ENCODE data around the gene LYST.
"Not testable (repeated sequence)": the region's sequence is repeated elsewhere in the genome, so short reads cannot be mapped to it uniquely, and the experiment has no call there.

LYST gene, protein sequence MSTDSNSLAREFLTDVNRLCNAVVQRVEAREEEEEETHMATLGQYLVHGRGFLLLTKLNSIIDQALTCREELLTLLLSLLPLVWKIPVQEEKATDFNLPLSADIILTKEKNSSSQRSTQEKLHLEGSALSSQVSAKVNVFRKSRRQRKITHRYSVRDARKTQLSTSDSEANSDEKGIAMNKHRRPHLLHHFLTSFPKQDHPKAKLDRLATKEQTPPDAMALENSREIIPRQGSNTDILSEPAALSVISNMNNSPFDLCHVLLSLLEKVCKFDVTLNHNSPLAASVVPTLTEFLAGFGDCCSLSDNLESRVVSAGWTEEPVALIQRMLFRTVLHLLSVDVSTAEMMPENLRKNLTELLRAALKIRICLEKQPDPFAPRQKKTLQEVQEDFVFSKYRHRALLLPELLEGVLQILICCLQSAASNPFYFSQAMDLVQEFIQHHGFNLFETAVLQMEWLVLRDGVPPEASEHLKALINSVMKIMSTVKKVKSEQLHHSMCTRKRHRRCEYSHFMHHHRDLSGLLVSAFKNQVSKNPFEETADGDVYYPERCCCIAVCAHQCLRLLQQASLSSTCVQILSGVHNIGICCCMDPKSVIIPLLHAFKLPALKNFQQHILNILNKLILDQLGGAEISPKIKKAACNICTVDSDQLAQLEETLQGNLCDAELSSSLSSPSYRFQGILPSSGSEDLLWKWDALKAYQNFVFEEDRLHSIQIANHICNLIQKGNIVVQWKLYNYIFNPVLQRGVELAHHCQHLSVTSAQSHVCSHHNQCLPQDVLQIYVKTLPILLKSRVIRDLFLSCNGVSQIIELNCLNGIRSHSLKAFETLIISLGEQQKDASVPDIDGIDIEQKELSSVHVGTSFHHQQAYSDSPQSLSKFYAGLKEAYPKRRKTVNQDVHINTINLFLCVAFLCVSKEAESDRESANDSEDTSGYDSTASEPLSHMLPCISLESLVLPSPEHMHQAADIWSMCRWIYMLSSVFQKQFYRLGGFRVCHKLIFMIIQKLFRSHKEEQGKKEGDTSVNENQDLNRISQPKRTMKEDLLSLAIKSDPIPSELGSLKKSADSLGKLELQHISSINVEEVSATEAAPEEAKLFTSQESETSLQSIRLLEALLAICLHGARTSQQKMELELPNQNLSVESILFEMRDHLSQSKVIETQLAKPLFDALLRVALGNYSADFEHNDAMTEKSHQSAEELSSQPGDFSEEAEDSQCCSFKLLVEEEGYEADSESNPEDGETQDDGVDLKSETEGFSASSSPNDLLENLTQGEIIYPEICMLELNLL (N-terminal part only)

GRCh38 chr1:235866205-235866912 lies at the start of gene LYST:
Gene LYST (minus strand): TSS chr1:235866906. CDS start chr1:235830417, 36,489 bp downstream.
- peak; percentile 16 to 32 for DNase-seq (ENCODE audit: low read depth in 2 of 2)

GRCh38 chr1:235915489-235915888 lies 48.8 kb upstream of the LYST start:
- DNase-seq (ENCODE audit: low read depth in 2 of 2) = not testable (repeated sequence)

GRCh38 chr1:235913311-235913710 lies 46.6 kb upstream of the LYST start:
- DNase-seq (ENCODE audit: low read depth in 2 of 2) = no peak

DNA sequence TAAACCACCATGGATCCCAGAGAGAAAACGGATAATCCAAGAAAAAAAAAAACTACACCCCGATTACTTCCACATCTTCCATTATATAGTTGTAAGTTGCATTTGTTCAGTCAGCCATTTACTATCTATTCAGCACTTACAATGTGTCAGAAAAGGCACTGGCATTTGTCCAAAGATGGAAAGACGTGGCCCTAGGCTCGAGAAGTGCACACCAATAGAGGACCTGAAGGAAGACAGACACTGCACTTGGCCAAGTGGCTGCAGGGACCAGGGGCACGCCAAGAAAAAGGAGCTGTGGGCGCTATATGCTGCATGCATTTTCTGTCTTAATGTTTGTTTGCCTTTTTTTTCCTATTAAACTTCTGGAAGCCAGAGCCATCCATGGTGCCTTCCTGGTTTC lies 45.2 kb upstream of the LYST start:
- DNase-seq (ENCODE audit: low read depth in 2 of 2) = no peak

DNA sequence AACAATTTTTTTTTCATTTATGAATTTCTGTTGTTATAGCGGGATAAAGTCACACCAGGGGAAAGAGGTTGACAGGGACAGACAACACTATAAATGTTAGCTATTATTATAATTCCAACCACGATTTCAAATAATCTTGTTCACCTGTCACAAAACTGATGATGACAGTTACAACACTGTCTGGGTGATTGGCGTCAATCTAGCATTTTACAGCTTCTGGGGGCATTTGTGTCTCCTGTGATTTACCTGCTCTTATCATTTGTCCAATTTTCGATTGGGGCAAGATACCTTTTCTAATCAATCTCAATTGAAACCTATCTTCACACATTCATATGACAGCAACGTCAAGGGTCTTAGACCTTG lies 44.6 kb upstream of the LYST start:
- no peak for DNase-seq (ENCODE audit: low read depth in 2 of 2)

- no peak for DNase-seq (ENCODE audit: low read depth in 2 of 2)
Observed at GRCh38 chr1:235910357-235911299, 43.9 kb upstream of the LYST start.

GRCh38 chr1:235908742-235909520 lies 42.2 kb upstream of the LYST start:
- DNase-seq (ENCODE audit: low read depth in 2 of 2) = no peak

GRCh38 chr1:235907897-235908240 lies 41.2 kb upstream of the LYST start:
- no peak for DNase-seq (ENCODE audit: low read depth in 2 of 2)

DNA sequence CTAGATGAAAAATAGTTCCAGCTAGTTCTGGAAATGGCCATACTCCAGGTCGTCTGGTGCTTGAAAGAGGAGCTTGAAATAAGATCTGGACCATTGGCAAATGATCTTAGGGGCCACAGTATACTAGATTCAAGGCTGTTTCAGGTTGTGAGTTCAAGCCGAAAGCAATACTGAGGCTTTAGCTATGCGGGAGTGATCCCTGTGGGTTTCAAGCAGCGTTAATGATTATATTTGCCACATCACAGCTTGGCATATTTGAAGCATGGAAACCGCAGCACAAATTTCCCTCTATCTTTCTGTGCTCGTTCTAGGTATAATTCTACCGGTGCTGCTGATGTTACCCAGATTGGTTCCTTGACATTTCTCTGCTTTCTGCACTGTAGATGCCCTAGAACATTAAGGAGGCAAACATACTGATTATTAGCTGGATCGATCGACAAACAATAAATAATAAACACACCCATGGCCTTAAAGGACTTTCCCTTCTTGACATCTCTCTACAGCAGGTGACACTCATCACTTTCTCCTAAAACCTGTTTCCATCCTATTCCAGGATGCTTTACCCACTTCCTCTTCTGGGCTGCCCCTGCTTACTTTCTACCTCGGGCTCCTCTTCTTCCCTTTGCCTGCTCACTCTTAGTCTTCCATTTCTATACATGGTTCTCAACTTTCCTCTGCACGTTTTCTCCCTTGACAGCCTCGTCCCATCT lies 40.6 kb upstream of the LYST start:
- DNase-seq (ENCODE audit: low read depth in 2 of 2) = no peak

DNA sequence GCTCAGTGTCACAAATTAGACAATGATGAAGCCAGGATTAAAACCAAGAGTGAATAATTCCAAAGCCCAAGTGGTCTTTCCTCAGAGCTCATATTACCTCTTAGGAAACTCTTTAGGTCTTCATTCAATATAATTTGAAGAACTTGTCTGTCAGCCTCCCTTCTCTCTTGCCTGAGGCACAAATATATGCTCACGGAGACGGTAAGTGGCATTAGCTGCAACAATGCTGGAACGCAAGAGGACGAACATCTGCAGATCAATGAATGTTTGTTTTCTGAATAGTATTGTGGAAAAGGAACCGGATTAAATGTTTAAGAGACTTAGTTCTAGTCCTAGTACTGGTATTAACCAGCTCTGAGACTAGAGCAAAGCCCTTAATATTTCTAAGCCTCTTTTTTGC lies 39.7 kb upstream of the LYST start:
- DNase-seq (ENCODE audit: low read depth in 2 of 2) = no peak

DNA sequence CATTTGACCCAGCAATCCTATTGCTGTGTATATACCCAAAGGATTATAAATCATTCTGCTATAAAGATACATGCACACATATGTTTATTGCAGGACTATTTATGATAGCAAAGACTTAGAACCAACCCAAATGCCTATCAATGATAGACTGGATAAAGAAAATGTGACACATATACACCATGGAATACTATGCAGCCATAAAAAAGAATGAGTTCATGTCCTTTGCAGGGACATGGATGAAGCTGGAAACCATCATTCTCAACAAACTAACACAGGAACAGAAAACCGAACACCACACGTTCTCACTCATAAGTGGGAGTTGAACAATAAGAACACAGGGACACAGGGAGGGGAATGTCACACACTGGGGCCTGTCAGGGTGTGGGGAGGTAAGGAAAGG lies 37.1 kb upstream of the LYST start:
- not testable (repeated sequence) for DNase-seq (ENCODE audit: low read depth in 2 of 2)

DNA sequence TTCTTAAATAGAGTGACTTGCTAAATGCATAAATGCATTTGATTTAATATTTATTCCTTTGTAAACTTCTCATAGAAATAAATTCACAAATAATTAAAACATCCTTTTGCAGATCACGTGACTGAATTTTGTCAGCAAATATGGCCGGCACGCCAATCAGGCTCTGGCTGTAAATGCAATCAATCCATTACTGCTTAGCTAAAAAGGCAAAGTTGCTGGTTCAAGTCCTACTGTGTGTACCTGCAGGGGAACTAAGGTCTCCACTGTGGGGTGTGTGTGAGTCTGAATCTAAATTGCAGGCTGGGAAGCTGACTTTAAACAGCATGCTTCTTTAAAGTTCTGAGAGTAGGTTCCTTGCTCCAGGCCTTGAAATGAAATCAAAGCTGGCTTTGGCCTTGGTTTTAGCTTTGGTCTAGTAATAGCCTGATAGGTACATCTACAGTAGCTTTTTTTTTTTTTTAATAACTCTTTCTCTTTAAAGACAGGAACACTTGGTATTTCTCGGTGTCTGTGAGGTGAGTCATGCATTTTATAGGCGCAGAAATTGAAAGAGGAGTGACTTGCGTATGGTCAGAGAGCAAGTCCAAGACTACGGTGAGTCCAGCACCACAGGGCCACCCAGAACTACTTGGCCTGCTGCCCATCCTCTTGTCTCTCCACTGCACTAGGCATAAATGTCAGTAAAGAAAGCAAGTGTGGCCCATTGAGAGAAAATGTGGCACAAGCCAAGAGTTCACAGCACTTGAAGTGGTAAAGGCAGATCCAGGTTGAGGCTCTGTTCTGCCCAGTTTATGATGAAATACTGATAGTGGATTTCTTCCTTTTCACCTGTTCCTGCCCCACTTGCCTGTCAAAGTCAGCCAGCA lies 36.2 kb upstream of the LYST start:
- DNase-seq (ENCODE audit: low read depth in 2 of 2) = no peak

GRCh38 chr1:235901461-235901860 lies 34.8 kb upstream of the LYST start:
- DNase-seq (ENCODE audit: low read depth in 2 of 2) = no peak

- DNase-seq (ENCODE audit: low read depth in 2 of 2) = no peak
Observed at GRCh38 chr1:235898126-235898525, 31.4 kb upstream of the LYST start.

GRCh38 chr1:235893840-235894239 lies 27.1 kb upstream of the LYST start:
- no peak for DNase-seq (ENCODE audit: low read depth in 2 of 2)

DNA sequence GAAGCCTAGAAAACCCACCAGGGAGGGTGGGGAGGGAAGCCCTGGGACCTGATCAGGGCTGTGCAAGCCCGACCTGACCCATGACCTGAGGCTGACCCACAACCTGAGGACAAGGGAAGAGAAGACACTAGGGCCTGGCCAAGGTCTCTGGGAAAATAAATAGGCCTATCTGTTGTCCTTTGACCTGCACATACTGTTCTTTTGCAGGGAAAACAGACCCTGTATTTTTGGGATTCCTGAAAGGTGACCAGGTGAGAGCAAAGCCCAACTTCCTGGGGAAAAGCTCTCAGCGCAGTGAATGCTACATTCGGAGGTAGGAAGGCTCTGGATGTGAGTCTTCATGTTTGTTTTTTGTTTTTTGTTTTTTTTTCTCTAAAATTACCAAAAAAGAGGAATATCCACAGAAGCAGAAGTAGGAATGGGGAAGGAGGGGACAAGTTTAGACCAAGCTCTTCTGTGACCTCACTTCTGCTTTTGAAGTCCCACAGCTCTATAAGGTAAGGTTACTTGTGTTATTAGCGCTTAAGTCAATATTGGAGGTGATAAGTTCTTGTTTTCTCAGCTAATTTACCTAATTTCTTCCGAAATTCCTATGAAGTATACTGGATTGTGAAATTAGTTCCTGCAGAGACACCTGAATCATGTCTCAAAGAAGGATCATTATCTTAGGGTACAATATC lies 26.2 kb upstream of the LYST start:
- DNase-seq (ENCODE audit: low read depth in 2 of 2) = no peak

GRCh38 chr1:235892202-235892601 lies 25.5 kb upstream of the LYST start:
- no peak for DNase-seq (ENCODE audit: low read depth in 2 of 2)

Measured in stimulated activated CD4-positive, alpha-beta T cell treated with anti-CD3 and anti-CD28 coated beads, Interleukin-1b, Interleukin-23, amount 100 ng/mL, for 4 hours (primary cell).